ENCODE results near the gene COL5A2. TPM values are rescaled to one million over a fixed set of nuclear protein-coding genes. Genes with fewer than 3 reads are reported as not detected.

The COL5A2 gene
- total RNA-seq, 6 experiments from 2014 or later = 5.7 to 17.6 (median 8.6) TPM

DNA sequence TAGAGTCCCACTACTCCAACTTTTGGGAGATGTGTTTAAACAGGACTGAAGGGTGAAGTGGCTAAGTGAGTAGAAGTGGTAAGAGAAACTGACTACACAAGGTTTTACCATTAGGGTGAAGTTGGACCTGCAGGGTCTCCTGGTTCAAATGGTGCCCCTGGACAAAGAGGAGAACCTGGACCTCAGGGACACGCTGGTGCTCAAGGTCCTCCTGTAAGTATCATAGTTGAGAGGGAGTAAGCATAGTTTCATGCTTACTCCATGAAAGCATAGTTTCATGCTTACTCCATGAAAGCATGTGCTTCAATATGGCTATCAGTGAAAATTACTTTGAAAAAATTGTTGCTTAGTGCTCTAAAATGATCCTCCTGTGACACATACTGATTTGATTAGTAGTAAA is 186.3 kb downstream of the COL5A2 start:
- DNase-seq (no peak), ATAC-seq (no peak)
- no peaks in the 10 kb centered on the region for H3K27me3 ChIP-seq
- no peak overlapping the region for H3K4me3 ChIP-seq
- intact Hi-C loops (cut with DNase I) = no loop called here
- H3K36me3 ChIP-seq = no peaks in the 10 kb centered on the region
- WGBS (ENCODE audit: insufficient coverage, low coverage, low lambda C conversion rate, missing lambda C conversion rate) = no CpG with 5 or more reads among the region's 1 CpG
- H3K9me3 ChIP-seq = peaks cover 0 to 3% (median 0%) of the 10 kb centered on the region in 4 donors
- no peak overlapping the region for H3K27ac ChIP-seq
- no peak for TF ChIP-seq POLR2A (IDR thresholded peaks at IDR 0.05)
- TF ChIP-seq, protein P1, sequence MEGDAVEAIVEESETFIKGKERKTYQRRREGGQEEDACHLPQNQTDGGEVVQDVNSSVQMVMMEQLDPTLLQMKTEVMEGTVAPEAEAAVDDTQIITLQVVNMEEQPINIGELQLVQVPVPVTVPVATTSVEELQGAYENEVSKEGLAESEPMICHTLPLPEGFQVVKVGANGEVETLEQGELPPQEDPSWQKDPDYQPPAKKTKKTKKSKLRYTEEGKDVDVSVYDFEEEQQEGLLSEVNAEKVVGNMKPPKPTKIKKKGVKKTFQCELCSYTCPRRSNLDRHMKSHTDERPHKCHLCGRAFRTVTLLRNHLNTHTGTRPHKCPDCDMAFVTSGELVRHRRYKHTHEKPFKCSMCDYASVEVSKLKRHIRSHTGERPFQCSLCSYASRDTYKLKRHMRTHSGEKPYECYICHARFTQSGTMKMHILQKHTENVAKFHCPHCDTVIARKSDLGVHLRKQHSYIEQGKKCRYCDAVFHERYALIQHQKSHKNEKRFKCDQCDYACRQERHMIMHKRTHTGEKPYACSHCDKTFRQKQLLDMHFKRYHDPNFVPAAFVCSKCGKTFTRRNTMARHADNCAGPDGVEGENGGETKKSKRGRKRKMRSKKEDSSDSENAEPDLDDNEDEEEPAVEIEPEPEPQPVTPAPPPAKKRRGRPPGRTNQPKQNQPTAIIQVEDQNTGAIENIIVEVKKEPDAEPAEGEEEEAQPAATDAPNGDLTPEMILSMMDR (IDR thresholded peaks at IDR 0.05) = no peak
- H3K4me1 ChIP-seq = no peaks in the 10 kb centered on the region

DNA sequence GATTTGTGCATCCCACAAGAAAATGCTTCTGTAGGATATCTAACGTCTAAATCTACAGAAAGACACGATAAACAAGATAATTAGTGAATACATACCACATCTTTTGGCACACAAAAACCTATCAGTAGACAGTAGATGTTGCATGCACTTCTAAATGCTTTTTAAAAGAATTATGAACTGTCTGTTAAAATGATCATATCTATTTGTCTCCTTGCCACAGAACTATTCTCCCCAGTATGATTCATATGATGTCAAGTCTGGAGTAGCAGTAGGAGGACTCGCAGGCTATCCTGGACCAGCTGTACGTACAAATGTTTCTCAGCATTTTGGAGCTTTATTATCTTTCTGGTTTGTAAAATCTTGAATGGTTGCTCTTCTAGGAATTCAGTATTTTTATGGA is 192.7 kb downstream of the COL5A2 start:
- H3K27ac ChIP-seq = no peak overlapping the region
- no peaks in the 10 kb centered on the region for H3K36me3 ChIP-seq
- TF ChIP-seq, protein P1 (IDR thresholded peaks at IDR 0.05) = no peak
- no peak for TF ChIP-seq POLR2A (IDR thresholded peaks at IDR 0.05)
- no peaks in the 10 kb centered on the region for H3K4me1 ChIP-seq
- 44% methylated on average over 4 of the region's 4 CpGs for WGBS (ENCODE audit: insufficient coverage, low coverage, low lambda C conversion rate, missing lambda C conversion rate)
- H3K9me3 ChIP-seq = no peaks in the 10 kb centered on the region
- ATAC-seq (no peak), DNase-seq (no peak)
- intact Hi-C loops (cut with DNase I) = no loop called here
- no peak overlapping the region for H3K4me3 ChIP-seq
- no peaks in the 10 kb centered on the region for H3K27me3 ChIP-seq

DNA sequence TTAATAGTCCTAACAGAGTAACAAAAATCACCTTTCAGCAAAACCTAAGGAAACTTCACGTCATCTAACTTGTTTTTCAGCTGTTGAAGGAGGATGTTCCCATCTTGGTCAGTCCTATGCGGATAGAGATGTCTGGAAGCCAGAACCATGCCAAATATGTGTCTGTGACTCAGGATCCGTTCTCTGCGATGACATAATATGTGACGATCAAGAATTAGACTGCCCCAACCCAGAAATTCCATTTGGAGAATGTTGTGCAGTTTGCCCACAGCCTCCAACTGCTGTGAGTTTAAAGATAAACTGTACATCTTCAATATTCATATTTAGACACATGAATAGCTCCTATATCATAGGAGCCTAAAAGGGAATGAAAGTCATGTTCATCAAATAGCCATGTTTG is 194.9 kb downstream of the COL5A2 start:
- H3K27me3 ChIP-seq = no peaks in the 10 kb centered on the region
- no peak for DNase-seq
- intact Hi-C loops (cut with DNase I) = no loop called here
- no peak for ATAC-seq
- WGBS (ENCODE audit: insufficient coverage, low coverage, low lambda C conversion rate, missing lambda C conversion rate) = 56% methylated on average over 5 of the region's 5 CpGs
- TF ChIP-seq POLR2A (IDR thresholded peaks at IDR 0.05) = no peak
- TF ChIP-seq, protein P1 (IDR thresholded peaks at IDR 0.05) = no peak
- H3K36me3 ChIP-seq = no peaks in the 10 kb centered on the region
- H3K27ac ChIP-seq = no peak overlapping the region
- H3K4me1 ChIP-seq = no peaks in the 10 kb centered on the region
- H3K4me3 ChIP-seq = no peak overlapping the region
- no peaks in the 10 kb centered on the region for H3K9me3 ChIP-seq

DNA sequence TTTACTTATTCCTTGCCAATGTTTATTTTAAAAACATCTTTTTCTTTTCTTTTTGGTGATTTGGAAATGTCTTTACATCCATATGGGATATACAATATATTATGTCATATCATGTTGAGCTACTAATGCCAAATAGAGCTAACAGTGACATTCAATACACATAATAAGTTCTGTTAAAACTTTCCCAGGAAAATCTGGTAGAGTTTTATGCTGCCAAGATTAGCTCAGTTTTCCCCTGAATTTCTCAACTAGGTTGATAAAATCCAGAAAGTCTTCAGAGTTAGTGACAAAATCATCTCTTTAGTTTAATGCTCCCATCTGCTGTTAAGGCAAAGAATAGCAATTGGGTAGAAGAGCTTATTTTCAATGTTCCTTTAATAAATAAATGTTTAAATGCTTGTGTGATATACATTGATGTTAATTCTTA is 195.5 kb downstream of the COL5A2 start:
- Histone ChIP-seq H3K9me3 (no peaks in the 10 kb centered on the region), H3K27me3 (no peaks in the 10 kb centered on the region), H3K4me3 (no peak overlapping the region), H3K4me1 (no peaks in the 10 kb centered on the region), H3K27ac (no peak overlapping the region), H3K36me3 (no peaks in the 10 kb centered on the region)
- no peak for DNase-seq
- TF ChIP-seq, protein P1 (IDR thresholded peaks at IDR 0.05) = no peak
- TF ChIP-seq POLR2A (IDR thresholded peaks at IDR 0.05) = no peak
- intact Hi-C loops (cut with DNase I) = no loop called here
- no peak for ATAC-seq

DNA sequence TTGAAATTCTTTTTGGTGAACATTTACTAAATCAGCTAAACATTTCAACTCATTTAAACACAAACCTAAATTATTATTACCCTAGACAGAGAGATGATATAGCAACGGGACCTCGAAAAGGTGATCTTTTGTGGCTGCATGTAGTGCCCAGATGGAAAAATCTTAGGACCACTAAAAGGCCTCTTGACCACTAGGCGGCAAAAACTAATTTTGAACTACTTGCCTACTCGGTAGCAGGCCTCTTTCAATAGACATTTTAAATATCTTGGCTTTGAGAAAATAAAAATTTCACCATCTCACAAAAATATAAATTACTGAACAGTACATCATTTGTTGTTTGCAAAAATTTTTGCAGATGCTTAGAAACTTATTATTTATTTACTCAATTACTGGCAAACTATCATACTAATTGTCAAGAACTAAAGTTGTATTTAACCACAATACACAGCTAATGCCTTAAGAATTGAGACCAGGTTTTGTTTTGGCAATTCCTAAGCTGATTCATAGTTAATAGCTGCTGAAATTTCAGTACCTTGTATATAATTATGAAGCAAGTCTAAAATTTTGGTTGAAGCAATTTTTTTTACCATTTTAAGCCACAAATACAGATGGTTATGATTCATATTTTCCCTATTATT is 196.0 kb downstream of the COL5A2 start:
- H3K4me3 ChIP-seq = no peak overlapping the region
- H3K9me3 ChIP-seq = no peaks in the 10 kb centered on the region
- no peak for DNase-seq
- no peaks in the 10 kb centered on the region for H3K4me1 ChIP-seq
- TF ChIP-seq POLR2A (IDR thresholded peaks at IDR 0.05) = no peak
- TF ChIP-seq, protein P1 (IDR thresholded peaks at IDR 0.05) = peak in 3 of 4 donors; percentile 11 to 40 (median 31)
- intact Hi-C loops (cut with DNase I) = no loop called here
- H3K27me3 ChIP-seq = no peaks in the 10 kb centered on the region
- no peak overlapping the region for H3K27ac ChIP-seq
- WGBS (ENCODE audit: insufficient coverage, low coverage, low lambda C conversion rate, missing lambda C conversion rate) = 50% methylated on average over 4 of the region's 4 CpGs
- no peaks in the 10 kb centered on the region for H3K36me3 ChIP-seq
- ATAC-seq = no peak

All from right lobe of liver (tissue), 6 donors.